SK-N-SH (cell line): ENCODE data around the gene ASXL2. TPM values are rescaled to one million over a fixed set of nuclear protein-coding genes. Genes with fewer than 3 reads are reported as not detected.

Experiments used
- CTCF ChIA-PET: fragments of 300-600, 350-600 bp; formaldehyde crosslinking; extraction: SDS; loops from one replicate; lab custom pipeline; 2021; lab: Yijun Ruan, JAX
- POLR2A ChIA-PET: fragments of 350-600 bp; sonication (Branson Sonifier 250); formaldehyde crosslinking; extraction: SDS; loops from one replicate; lab custom pipeline; 2020; ENCODE audit warnings: antibody characterized with exemption, inconsistent platforms; lab: Yijun Ruan, JAX
- DNase-seq: peaks from one replicate; pipeline ENCODE4 v3.0.0; 2012
- H2AFZ ChIP-seq: fragments of 200-600 bp; sonication (generic); 2 replicates; pipeline ENCODE4 v1.8.1; 2016; ENCODE audit warnings: antibody characterized with exemption, mild to moderate bottlenecking, low read depth
- H3F3A ChIP-seq: fragments of 200-600 bp; sonication (generic); replicated peaks from 2 replicates; pipeline ENCODE3; 2016; ENCODE audit warnings: antibody characterized with exemption, mild to moderate bottlenecking; ENCODE audit not compliant: insufficient read depth
- H3K27ac ChIP-seq, 2 experiments: fragments of 200-500 bp in 1 of 2; fragments of 200-600 bp in 1 of 2; sonication (Bioruptor generic) in 1 of 2; sonication (generic), shearing (Covaris generic) in 1 of 2; 2 replicates each; pipeline versions ENCODE4 v1.5.1 to v1.6.1; 2014 to 2016; ENCODE audit warnings: low read depth in 2 of 2, inconsistent platforms in 1 of 2, low read length in 1 of 2, mild to moderate bottlenecking in 1 of 2, mixed read lengths in 1 of 2
- H3K27me3 ChIP-seq: fragments of 200-600 bp; sonication (generic), shearing (Covaris generic); 2 replicates; pipeline ENCODE4 v1.6.1; 2016; ENCODE audit warnings: mixed run types; ENCODE audit not compliant: insufficient read depth
- H3K36me3 ChIP-seq, 2 experiments: fragments of 200-500 bp in 1 of 2; fragments of 200-600 bp in 1 of 2; sonication (Bioruptor generic) in 1 of 2; sonication (generic) in 1 of 2; replicated peaks in 1 of 2; 2 replicates each; pipeline versions ENCODE3 to v1.5.1; 2014 to 2016; ENCODE audit warnings: low read length in 1 of 2, mild to moderate bottlenecking in 1 of 2; ENCODE audit not compliant: insufficient read depth in 2 of 2, control insufficient read depth in 1 of 2
- H3K4me1 ChIP-seq, 2 experiments: fragments of 200-500 bp in 1 of 2; fragments of 200-600 bp in 1 of 2; sonication (Bioruptor generic) in 1 of 2; sonication (generic), shearing (Covaris generic) in 1 of 2; 2 replicates each; pipeline versions ENCODE4 v1.5.1 to v1.6.1; 2014 to 2016; ENCODE audit warnings: low read depth in 1 of 2, low read length in 1 of 2, mixed run types in 1 of 2; ENCODE audit not compliant: insufficient read depth in 2 of 2, control insufficient read depth in 1 of 2
- H3K4me2 ChIP-seq: fragments of 200-600 bp; sonication (generic), shearing (Covaris generic); 2 replicates; pipeline ENCODE4 v1.6.1; 2017; ENCODE audit warnings: mixed run types
- H3K4me3 ChIP-seq, 2 experiments: fragments of 200-500 bp in 1 of 2; fragments of 200-600 bp in 1 of 2; sonication (Bioruptor generic) in 1 of 2; sonication (generic), shearing (Covaris generic) in 1 of 2; 2 replicates each; pipeline versions ENCODE4 v1.5.1 to v1.8.1; 2014 to 2016; ENCODE audit warnings: low read depth in 2 of 2, inconsistent platforms in 1 of 2, low read length in 1 of 2, mild to moderate bottlenecking in 1 of 2, mixed read lengths in 1 of 2, moderate library complexity in 1 of 2
- H3K79me2 ChIP-seq: fragments of 200-600 bp; sonication (generic); 2 replicates; pipeline ENCODE4 v1.8.1; 2017; ENCODE audit warnings: mild to moderate bottlenecking; ENCODE audit not compliant: insufficient read depth
- H3K9ac ChIP-seq: fragments of 200-600 bp; sonication (generic); 2 replicates; pipeline ENCODE4 v1.6.1; 2017; ENCODE audit warnings: mixed run types
- H3K9me2 ChIP-seq: fragments of 200-600 bp; sonication (generic); 2 replicates; pipeline ENCODE4 v1.6.1; 2017; ENCODE audit warnings: mixed run types
- H3K9me3 ChIP-seq: fragments of 200-600 bp; sonication (generic); 2 replicates; pipeline ENCODE4 v1.6.1; 2017; ENCODE audit warnings: mixed run types, mild to moderate bottlenecking, moderate library complexity
- H4K20me1 ChIP-seq: fragments of 200-600 bp; sonication (generic); 2 replicates; pipeline ENCODE4 v1.6.1; 2017; ENCODE audit warnings: mild to moderate bottlenecking, mixed run types; ENCODE audit not compliant: insufficient read depth
- EP300 ChIP-seq, 2 experiments: IDR thresholded peaks; 2 replicates each; pipeline versions ENCODE4 v1.4.0 to v1.6.1; 2012; ENCODE audit warnings: borderline replicate concordance in 1 of 2, low read depth in 1 of 2, low read length in 1 of 2
- FOXJ3 ChIP-seq: sonication (generic); formaldehyde crosslinking; IDR thresholded peaks from 2 replicates; pipeline ENCODE4 v1.5.1; 2020; ENCODE audit warnings: mild to moderate bottlenecking, missing genetic modification reagents
- FOXM1 ChIP-seq: IDR thresholded peaks from 2 replicates; pipeline ENCODE4 v1.4.0; 2012; ENCODE audit warnings: low read depth, mild to moderate bottlenecking
- JUND ChIP-seq: IDR thresholded peaks from 2 replicates; pipeline ENCODE4 v1.4.0; 2012
- MEF2A ChIP-seq: IDR thresholded peaks from 2 replicates; pipeline ENCODE4 v1.4.0; 2012; ENCODE audit warnings: low read depth, borderline replicate concordance
- MXI1 ChIP-seq: IDR thresholded peaks from 2 replicates; pipeline ENCODE4 v1.6.1; 2012; ENCODE audit warnings: mild to moderate bottlenecking, low read depth, low read length, improper control_type of control experiment
- POLR2AphosphoS5 ChIP-seq: IDR thresholded peaks from 2 replicates; pipeline ENCODE4 v1.6.1; 2012; ENCODE audit warnings: low read depth, low read length
- RAD21 ChIP-seq: IDR thresholded peaks from 2 replicates; pipeline ENCODE4 v1.6.1; 2012; ENCODE audit warnings: mild to moderate bottlenecking, low read length
- SIN3A ChIP-seq: IDR thresholded peaks from 2 replicates; pipeline ENCODE4 v1.6.1; 2012; ENCODE audit warnings: low read depth, mild to moderate bottlenecking, low read length, moderate library complexity, borderline replicate concordance
- TAF1 ChIP-seq: IDR thresholded peaks from 2 replicates; pipeline ENCODE4 v1.6.1; 2012; ENCODE audit warnings: low read depth, mild to moderate bottlenecking, low read length, moderate library complexity, borderline replicate concordance
- TCF12 ChIP-seq: IDR thresholded peaks from 2 replicates; pipeline ENCODE4 v1.4.0; 2012
- WGBS: methylation state at CpG from one replicate; pipeline ENCODE4 v1.1.6; 2017; ENCODE audit warnings: low lambda C conversion rate; 5-methylcytosine and 5-hydroxymethylcytosine counted together
- polyA plus RNA-seq, 3 experiments: library from polyadenylated mRNA; depleted of rRNA; stranded (reverse); fragments of >200 nt; gene quantifications; 2 replicates each; pipeline ENCODE4 v1.2.3, GENCODE V29; 2012
- TF ChIP-seq, protein P1 (sequence below): fragments of 200-600 bp; sonication (generic); IDR thresholded peaks from 2 replicates; pipeline ENCODE4 v1.6.1; 2017; ENCODE audit warnings: antibody characterized with exemption, mild to moderate bottlenecking, moderate library complexity
- TF ChIP-seq, protein P2 (sequence below): fragments of 150-350 bp; IDR thresholded peaks from 2 replicates; pipeline ENCODE4 v1.6.1; 2016; ENCODE audit warnings: mild to moderate bottlenecking, low read depth, low read length
- TF ChIP-seq, protein P3 (sequence below): IDR thresholded peaks from 2 replicates; pipeline ENCODE4 v1.4.0; 2012; ENCODE audit warnings: low read depth, borderline replicate concordance
- TF ChIP-seq, protein P4 (sequence below): IDR thresholded peaks from 2 replicates; pipeline ENCODE4 v1.4.0; 2012; ENCODE audit warnings: low read depth, borderline replicate concordance
- TF ChIP-seq, protein P5 (sequence below): fragments of 150-350 bp; IDR thresholded peaks from 2 replicates; pipeline ENCODE4 v1.6.1; 2017; ENCODE audit warnings: antibody characterized with exemption, low read length, low read depth, borderline replicate concordance

ASXL2 gene
- polyA plus RNA-seq, 1 of the 3 experiments (the other 2 are of a cell fraction) = 4.8 TPM

DNA sequence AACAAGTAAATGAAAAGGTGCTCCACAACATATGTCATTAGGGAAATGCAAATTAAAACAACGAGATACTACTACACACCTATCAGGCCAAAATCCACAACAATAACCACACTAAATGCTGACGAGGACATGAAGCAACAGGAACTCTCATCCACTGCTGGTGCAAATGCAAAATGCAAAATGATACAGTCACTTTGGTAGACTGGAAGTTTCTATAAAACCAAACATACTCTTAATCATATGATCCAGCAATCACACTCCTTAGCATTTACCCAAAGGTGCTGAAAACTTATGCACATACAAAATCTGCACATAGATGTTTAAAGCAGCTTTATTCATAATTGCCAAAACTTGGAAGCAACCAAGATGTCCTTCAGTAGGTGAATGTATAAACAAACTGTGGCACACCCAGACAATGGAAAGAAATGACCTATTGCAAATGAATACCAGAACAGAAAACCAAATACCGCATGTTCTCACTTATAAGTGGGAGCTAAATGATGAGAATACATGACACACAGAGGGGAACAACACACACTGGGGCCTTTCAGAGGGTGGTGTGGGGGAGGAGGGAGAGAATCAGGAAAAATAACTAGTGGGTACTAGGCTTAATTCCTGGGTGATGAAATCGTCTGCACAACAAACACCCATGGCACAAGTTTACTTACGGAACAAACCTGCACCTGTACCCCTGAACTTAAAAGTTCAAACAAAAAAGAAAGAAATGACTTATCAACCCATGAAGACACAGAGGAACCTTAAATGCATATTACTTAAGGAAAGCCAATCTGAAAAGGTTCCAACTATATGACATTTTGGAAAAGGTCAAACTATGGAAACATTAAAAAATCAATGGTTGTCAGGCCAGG is 80.4 kb downstream of the ASXL2 start:
- Histone ChIP-seq H3K36me3 (peaks cover 24 to 26% of the 10 kb centered on the region in 2 experiments), H3K27me3 (no peaks in the 10 kb centered on the region), H4K20me1 (no peaks in the 10 kb centered on the region; the same call in 1 of the 2 replicates), H3K79me2 (peaks cover 13% of the 10 kb centered on the region; the same call in 1 of the 2 replicates), H3K9ac (no peak overlapping the region), H3K4me1 (peaks cover 4 to 5% of the 10 kb centered on the region in 2 experiments; a peak in 2 of 4 replicates), H2AFZ (no peak overlapping the region), H3F3A (no peaks in the 10 kb centered on the region), H3K9me3 (no peaks in the 10 kb centered on the region), H3K27ac (no peak overlapping the region), H3K4me3 (no peak overlapping the region), H3K4me2 (no peak overlapping the region), H3K9me2 (no peaks in the 10 kb centered on the region)
- POLR2A ChIA-PET = no interaction called here
- CTCF ChIA-PET = interaction anchor here (1.0 to 1.3 kb wide), 2 partner anchors 12 to 54 kb away, joined by 4 read pairs; no protein-coding TSS in a partner anchor
- WGBS = 93% methylated on average over 5 of the region's 5 CpGs
- DNase-seq = no peak
- no peak for TF ChIP-seq MEF2A
- TF ChIP-seq EP300 (IDR thresholded peaks at IDR 0.05; ENCODE audit: borderline replicate concordance in 1 of 2, low read depth in 1 of 2, low read length in 1 of 2) = no peak
- TF ChIP-seq, protein P1, sequence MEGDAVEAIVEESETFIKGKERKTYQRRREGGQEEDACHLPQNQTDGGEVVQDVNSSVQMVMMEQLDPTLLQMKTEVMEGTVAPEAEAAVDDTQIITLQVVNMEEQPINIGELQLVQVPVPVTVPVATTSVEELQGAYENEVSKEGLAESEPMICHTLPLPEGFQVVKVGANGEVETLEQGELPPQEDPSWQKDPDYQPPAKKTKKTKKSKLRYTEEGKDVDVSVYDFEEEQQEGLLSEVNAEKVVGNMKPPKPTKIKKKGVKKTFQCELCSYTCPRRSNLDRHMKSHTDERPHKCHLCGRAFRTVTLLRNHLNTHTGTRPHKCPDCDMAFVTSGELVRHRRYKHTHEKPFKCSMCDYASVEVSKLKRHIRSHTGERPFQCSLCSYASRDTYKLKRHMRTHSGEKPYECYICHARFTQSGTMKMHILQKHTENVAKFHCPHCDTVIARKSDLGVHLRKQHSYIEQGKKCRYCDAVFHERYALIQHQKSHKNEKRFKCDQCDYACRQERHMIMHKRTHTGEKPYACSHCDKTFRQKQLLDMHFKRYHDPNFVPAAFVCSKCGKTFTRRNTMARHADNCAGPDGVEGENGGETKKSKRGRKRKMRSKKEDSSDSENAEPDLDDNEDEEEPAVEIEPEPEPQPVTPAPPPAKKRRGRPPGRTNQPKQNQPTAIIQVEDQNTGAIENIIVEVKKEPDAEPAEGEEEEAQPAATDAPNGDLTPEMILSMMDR = no peak
- TF ChIP-seq TCF12 = no peak
- TF ChIP-seq SIN3A = no peak
- no peak for TF ChIP-seq JUND
- TF ChIP-seq TAF1 = no peak
- TF ChIP-seq POLR2AphosphoS5 = no peak
- TF ChIP-seq, protein P2, sequence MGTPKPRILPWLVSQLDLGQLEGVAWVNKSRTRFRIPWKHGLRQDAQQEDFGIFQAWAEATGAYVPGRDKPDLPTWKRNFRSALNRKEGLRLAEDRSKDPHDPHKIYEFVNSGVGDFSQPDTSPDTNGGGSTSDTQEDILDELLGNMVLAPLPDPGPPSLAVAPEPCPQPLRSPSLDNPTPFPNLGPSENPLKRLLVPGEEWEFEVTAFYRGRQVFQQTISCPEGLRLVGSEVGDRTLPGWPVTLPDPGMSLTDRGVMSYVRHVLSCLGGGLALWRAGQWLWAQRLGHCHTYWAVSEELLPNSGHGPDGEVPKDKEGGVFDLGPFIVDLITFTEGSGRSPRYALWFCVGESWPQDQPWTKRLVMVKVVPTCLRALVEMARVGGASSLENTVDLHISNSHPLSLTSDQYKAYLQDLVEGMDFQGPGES = no peak
- TF ChIP-seq RAD21 = no peak
- TF ChIP-seq FOXM1 = no peak
- TF ChIP-seq, protein P3, sequence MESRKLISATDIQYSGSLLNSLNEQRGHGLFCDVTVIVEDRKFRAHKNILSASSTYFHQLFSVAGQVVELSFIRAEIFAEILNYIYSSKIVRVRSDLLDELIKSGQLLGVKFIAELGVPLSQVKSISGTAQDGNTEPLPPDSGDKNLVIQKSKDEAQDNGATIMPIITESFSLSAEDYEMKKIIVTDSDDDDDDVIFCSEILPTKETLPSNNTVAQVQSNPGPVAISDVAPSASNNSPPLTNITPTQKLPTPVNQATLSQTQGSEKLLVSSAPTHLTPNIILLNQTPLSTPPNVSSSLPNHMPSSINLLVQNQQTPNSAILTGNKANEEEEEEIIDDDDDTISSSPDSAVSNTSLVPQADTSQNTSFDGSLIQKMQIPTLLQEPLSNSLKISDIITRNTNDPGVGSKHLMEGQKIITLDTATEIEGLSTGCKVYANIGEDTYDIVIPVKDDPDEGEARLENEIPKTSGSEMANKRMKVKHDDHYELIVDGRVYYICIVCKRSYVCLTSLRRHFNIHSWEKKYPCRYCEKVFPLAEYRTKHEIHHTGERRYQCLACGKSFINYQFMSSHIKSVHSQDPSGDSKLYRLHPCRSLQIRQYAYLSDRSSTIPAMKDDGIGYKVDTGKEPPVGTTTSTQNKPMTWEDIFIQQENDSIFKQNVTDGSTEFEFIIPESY = no peak
- TF ChIP-seq, protein P4, sequence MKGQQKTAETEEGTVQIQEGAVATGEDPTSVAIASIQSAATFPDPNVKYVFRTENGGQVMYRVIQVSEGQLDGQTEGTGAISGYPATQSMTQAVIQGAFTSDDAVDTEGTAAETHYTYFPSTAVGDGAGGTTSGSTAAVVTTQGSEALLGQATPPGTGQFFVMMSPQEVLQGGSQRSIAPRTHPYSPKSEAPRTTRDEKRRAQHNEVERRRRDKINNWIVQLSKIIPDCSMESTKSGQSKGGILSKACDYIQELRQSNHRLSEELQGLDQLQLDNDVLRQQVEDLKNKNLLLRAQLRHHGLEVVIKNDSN = no peak
- no peak for TF ChIP-seq FOXJ3
- TF ChIP-seq, protein P5, sequence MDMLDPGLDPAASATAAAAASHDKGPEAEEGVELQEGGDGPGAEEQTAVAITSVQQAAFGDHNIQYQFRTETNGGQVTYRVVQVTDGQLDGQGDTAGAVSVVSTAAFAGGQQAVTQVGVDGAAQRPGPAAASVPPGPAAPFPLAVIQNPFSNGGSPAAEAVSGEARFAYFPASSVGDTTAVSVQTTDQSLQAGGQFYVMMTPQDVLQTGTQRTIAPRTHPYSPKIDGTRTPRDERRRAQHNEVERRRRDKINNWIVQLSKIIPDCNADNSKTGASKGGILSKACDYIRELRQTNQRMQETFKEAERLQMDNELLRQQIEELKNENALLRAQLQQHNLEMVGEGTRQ = no peak
- TF ChIP-seq MXI1 = no peak
